HepG2 (cell line): ENCODE data around the gene LAIR1. TPM values are rescaled to one million over a fixed set of nuclear protein-coding genes. Genes with fewer than 3 reads are reported as not detected.

Source experiments
- ATAC-seq: fragments of 200-7000 bp; cut with Tn5 transposase; 3 replicates; pipeline ENCODE4 v1.9.1; 2020; ENCODE audit warnings: mild to moderate bottlenecking, moderate library complexity
- BruUV-seq: library from RNA; stranded (reverse); fragments of 400-500 nt; replicated peaks from 2 replicates; lab custom pipeline; 2021; lab: Mats Ljungman, UMichigan
- CTCF ChIA-PET: fragments of 300-600 bp; formaldehyde crosslinking; extraction: SDS; loops from one replicate; lab custom pipeline; 2021; ENCODE audit warnings: low total read pairs, inconsistent platforms, low intra/inter-chr PET ratio; lab: Yijun Ruan, JAX
- POLR2A ChIA-PET: fragments of 350-600 bp; sonication (Branson Sonifier 250); formaldehyde crosslinking; loops from one replicate; lab custom pipeline; 2020; ENCODE audit warnings: antibody characterized with exemption, inconsistent platforms; lab: Yijun Ruan, JAX
- DNase-seq: peaks from one replicate; pipeline ENCODE4 v3.0.0-alpha.2; 2015; ENCODE audit warnings: low spot score
- FAIRE-seq: peaks from 3 replicates; lab custom pipeline; 2011; peaks lifted over from hg19 to GRCh38; lab: Jason Lieb, UNC
- H2AFZ ChIP-seq: one replicate; pipeline ENCODE4 v1.6.1; 2011; ENCODE audit warnings: low read length, inconsistent platforms
- H3K27ac ChIP-seq: fragments of 300-600 bp; 3 replicates; pipeline ENCODE4 v1.8.0; 2011; ENCODE audit warnings: mixed run types, mild to moderate bottlenecking, mixed read lengths, low read length, inconsistent platforms; ENCODE audit not compliant: insufficient read depth; ENCODE audit errors: extremely low read length
- H3K27me3 ChIP-seq, 2 experiments: fragments of 200-600 bp in 1 of 2; 2 replicates in 1 of 2; 3 replicates in 1 of 2; pipeline versions ENCODE4 v1.6.0 to v1.8.0; 2011; ENCODE audit warnings: low read length in 2 of 2, mild to moderate bottlenecking in 2 of 2, moderate library complexity in 2 of 2, inconsistent platforms in 1 of 2; ENCODE audit not compliant: insufficient read depth in 2 of 2, control insufficient read depth in 1 of 2
- H3K36me3 ChIP-seq, 2 experiments: fragments of 200-600 bp in 1 of 2; replicated peaks in 1 of 2; 2 replicates in 1 of 2; 3 replicates in 1 of 2; pipeline versions ENCODE4 v1.5.1 to v1.8.0; 2011; ENCODE audit warnings: low read length in 2 of 2, inconsistent platforms in 1 of 2; ENCODE audit not compliant: insufficient read depth in 2 of 2, control insufficient read depth in 1 of 2
- H3K4me1 ChIP-seq: 2 replicates; pipeline ENCODE4 v1.5.1; 2012; ENCODE audit warnings: low read length, inconsistent platforms; ENCODE audit not compliant: insufficient read depth
- H3K4me2 ChIP-seq: 2 replicates; pipeline ENCODE4 v1.6.0; 2011; ENCODE audit warnings: low read depth, low read length, inconsistent platforms
- H3K4me3 ChIP-seq, 3 experiments: fragments of 200-600 bp in 1 of 3; sonication (generic), shearing (Covaris generic) in 1 of 3; replicated peaks in 1 of 3; 2 replicates each; pipeline ENCODE4 v1.5.1; 2011 to 2016; ENCODE audit warnings: low read length in 3 of 3, inconsistent platforms in 2 of 3, low read depth in 2 of 3, mild to moderate bottlenecking in 2 of 3, control low read depth in 1 of 3, mixed read lengths in 1 of 3; ENCODE audit not compliant: insufficient read depth in 1 of 3
- H3K79me2 ChIP-seq: one replicate; pipeline ENCODE4 v1.6.1; 2011; ENCODE audit warnings: low read length, inconsistent platforms; ENCODE audit not compliant: insufficient read depth
- H3K9ac ChIP-seq: 2 replicates; pipeline ENCODE4 v1.6.0; 2011; ENCODE audit warnings: mild to moderate bottlenecking, low read depth, low read length, inconsistent platforms; ENCODE audit not compliant: insufficient read depth
- H3K9me3 ChIP-seq: 2 replicates; pipeline ENCODE4 v1.5.1; 2012; ENCODE audit warnings: mild to moderate bottlenecking, low read length
- H4K20me1 ChIP-seq: 2 replicates; pipeline ENCODE4 v1.6.0; 2011; ENCODE audit warnings: inconsistent platforms, mild to moderate bottlenecking, low read length, moderate library complexity; ENCODE audit not compliant: insufficient read depth
- CTCF ChIP-seq: sonication (generic); formaldehyde crosslinking; IDR thresholded peaks from 2 replicates; pipeline ENCODE4 v1.5.0; 2020; ENCODE audit warnings: mild to moderate bottlenecking, missing genetic modification reagents, moderate library complexity
- STAG1 ChIP-seq: sonication (generic); formaldehyde crosslinking; IDR thresholded peaks from 2 replicates; pipeline ENCODE4 v1.4.0; 2020; ENCODE audit warnings: missing genetic modification reagents
- TRIM24 ChIP-seq: sonication (generic); formaldehyde crosslinking; IDR thresholded peaks from 2 replicates; pipeline ENCODE4 v1.8.0; 2022; ENCODE audit warnings: mild to moderate bottlenecking, missing genetic modification reagents
- ZNF329 ChIP-seq: sonication (generic); formaldehyde crosslinking; IDR thresholded peaks from 2 replicates; pipeline ENCODE4 v1.9.0; 2021; ENCODE audit warnings: low read depth, mild to moderate bottlenecking, missing genetic modification reagents
- WGBS: methylation state at CpG from one replicate; pipeline ENCODE4 v1.1.6; 2017; ENCODE audit warnings: low lambda C conversion rate; 5-methylcytosine and 5-hydroxymethylcytosine counted together
- in situ Hi-C: cut with HindIII; loops from 2 replicates; pipeline ENCODE4 v1.10.0; 2017; ENCODE audit warnings: low pct_unique_long_range_greater_than_20kb; ENCODE audit not compliant: extremely low pct_ligation_motif_present
- intact Hi-C: fragments of 100-400 bp; cut with micrococcal nuclease; formaldehyde crosslinking; loops from one replicate; pipeline ENCODE4 v1.10.0; 2022; ENCODE audit not compliant: unreplicated experiment
- polyA plus RNA-seq, 8 experiments: library from polyadenylated mRNA; depleted of rRNA in 3 of 8; stranded (reverse) in 7 of 8; unstranded in 1 of 8; fragments of >200 nt; fragmentation: Illumina TruSeq in 4 of 8; extraction: Trizol in 4 of 8; gene quantifications; 2 replicates each; pipeline versions ENCODE4 v1.2.1 to v1.2.3, GENCODE V29; 2011 to 2016; ENCODE audit warnings: low read depth in 4 of 8, missing spikeins in 1 of 8, mixed read lengths in 1 of 8; ENCODE audit not compliant: insufficient read depth in 1 of 8
- total RNA-seq, 5 experiments: library from RNA; depleted of rRNA; stranded (reverse); fragments of >200 nt; fragmentation: Illumina TruSeq; extraction: Trizol; gene quantifications; 2 replicates each; pipeline ENCODE4 v1.2.3, GENCODE V29; 2016; ENCODE audit warnings: low read depth in 1 of 5

The LAIR1 gene
- total and polyA plus RNA-seq, 2 of the 13 experiments (the other 11 are each of a cell fraction or from before 2014, with no cell fraction given), result 0.75 to 1.2 TPM

- TF ChIP-seq CTCF (peak; percentile 58), TRIM24 (CRISPR knock-in tag) (no peak)
Observed at GRCh38 chr19:54391589-54392061, 26.9 kb upstream of the LAIR1 start (continued).

GRCh38 chr19:54390942-54391577 is 26.3 kb upstream of the LAIR1 start:
- ATAC-seq (peak; percentile 67), DNase-seq (peak; percentile 70), FAIRE-seq (peak; percentile 55)
- TF ChIP-seq ZNF329 (CRISPR knock-in tag) (no peak), CTCF (peak; percentile 80), STAG1 (CRISPR knock-in tag) (peak; percentile 79)
- H3K4me3 ChIP-seq, result no peak overlapping the region
- no peak overlapping the region for H3K27ac ChIP-seq
- no peak overlapping the region for H3K4me2 ChIP-seq
- peaks cover 0 to 18% of the 10 kb centered on the region in 2 experiments; a peak in 4 of 5 replicates for H3K27me3 ChIP-seq
- H4K20me1 ChIP-seq, result no peaks in the 10 kb centered on the region
- no TSS peak for BruUV-seq
- H3K79me2 ChIP-seq, result no peaks in the 10 kb centered on the region
- CTCF ChIA-PET, result interaction anchor here (1.2 to 2.1 kb wide), 3 partner anchors 48 to 125 kb away, joined by 4 to 13 read pairs (median 6); no protein-coding TSS in a partner anchor
- intact Hi-C loops (loop anchor here (1.0 to 5.0 kb wide), 2 partner anchors 39 to 66 kb away; no protein-coding TSS in a partner anchor), in situ Hi-C loops (no loop called here)
- POLR2A ChIA-PET, result interaction anchor here (1.3 to 1.8 kb wide), 2 partner anchors 26 to 29 kb away, joined by 4 to 6 read pairs; partner anchors contain the start of gene LAIR1
- no peak overlapping the region for H3K9ac ChIP-seq
- H3K4me1 ChIP-seq, result peaks cover 13% of the 10 kb centered on the region
- H3K9me3 ChIP-seq, result no peaks in the 10 kb centered on the region
- no peak overlapping the region for H2AFZ ChIP-seq
- WGBS, result 21% methylated on average over 7 of the region's 7 CpGs
- no peaks in the 10 kb centered on the region for H3K36me3 ChIP-seq
